ENCODE results near the gene ANKRD11.
A peak's percentile ranks its signal among the peaks of the same experiment; 100 is the strongest.

ANKRD11 gene

GRCh38 chr16:89409161-89409711 lies 81.1 kb downstream of the ANKRD11 start:
- Histone ChIP-seq H3K79me1 (ENCODE audit: low read length) (peaks cover 5% of the 10 kb centered on the region), H3K4ac (ENCODE audit: low read depth, low read length) (no peak overlapping the region), H3K9ac (ENCODE audit: low read length) (no peak overlapping the region), H3K27ac (ENCODE audit: low read depth, low read length) (no peak overlapping the region), H3K27me3 (ENCODE audit: insufficient read depth, low read length, poor library complexity) (no peaks in the 10 kb centered on the region), H2BK120ac (ENCODE audit: low read depth, low read length) (no peak overlapping the region), H3K4me3 (ENCODE audit: low read length) (no peak overlapping the region), H3K56ac (ENCODE audit: low read length) (no peak overlapping the region), H3K4me2 (ENCODE audit: low read length) (no peak overlapping the region), H2BK5ac (ENCODE audit: low read length) (no peak overlapping the region), H2AK5ac (ENCODE audit: low read length) (no peak overlapping the region), H3K36me3 (ENCODE audit: control insufficient read depth, insufficient read depth, low read length) (no peaks in the 10 kb centered on the region), H3K18ac (ENCODE audit: low read length) (no peak overlapping the region), H4K8ac (ENCODE audit: low read depth, low read length) (no peak overlapping the region), H3K23ac (ENCODE audit: low read length) (no peak overlapping the region), H4K5ac (ENCODE audit: low read length) (no peak overlapping the region), H3K4me1 (ENCODE audit: control insufficient read depth, low read depth, low read length) (peaks cover 16% of the 10 kb centered on the region), H2BK15ac (replicated peaks; ENCODE audit: low read depth) (no peak overlapping the region), H3K79me2 (ENCODE audit: control insufficient read depth, insufficient read depth, low read length) (peaks cover 93% of the 10 kb centered on the region)
- WGBS (ENCODE audit: extremely low coverage, insufficient coverage, low lambda C conversion rate): no CpG with 5 or more reads among the region's 13 CpGs
- peak; percentile 85 for DNase-seq

- peaks cover 16% of the 10 kb centered on the region for H3K4me1 ChIP-seq (ENCODE audit: control insufficient read depth, low read depth, low read length)
Measured at GRCh38 chr16:89408315-89408714, 82.0 kb downstream of the ANKRD11 start.

GRCh38 chr16:89407925-89408300 lies 82.4 kb downstream of the ANKRD11 start:
- no peak overlapping the region for H3K56ac ChIP-seq (ENCODE audit: low read length)
- H3K79me1 ChIP-seq (ENCODE audit: low read length): peaks cover 6% of the 10 kb centered on the region
- no peak for DNase-seq
- no peak overlapping the region for H4K5ac ChIP-seq (ENCODE audit: low read length)
- H2BK120ac ChIP-seq (ENCODE audit: low read depth, low read length): no peak overlapping the region
- H3K27me3 ChIP-seq (ENCODE audit: insufficient read depth, low read length, poor library complexity): no peaks in the 10 kb centered on the region
- H3K23ac ChIP-seq (ENCODE audit: low read length): no peak overlapping the region
- H2BK5ac ChIP-seq (ENCODE audit: low read length): no peak overlapping the region
- no peak overlapping the region for H3K27ac ChIP-seq (ENCODE audit: low read depth, low read length)
- H3K4me3 ChIP-seq (ENCODE audit: low read length): no peak overlapping the region
- H3K4me1 ChIP-seq (ENCODE audit: control insufficient read depth, low read depth, low read length): peaks cover 16% of the 10 kb centered on the region
- no peaks in the 10 kb centered on the region for H3K36me3 ChIP-seq (ENCODE audit: control insufficient read depth, insufficient read depth, low read length)
- H3K4ac ChIP-seq (ENCODE audit: low read depth, low read length): no peak overlapping the region
- H3K9ac ChIP-seq (ENCODE audit: low read length): no peak overlapping the region
- peaks cover 94% of the 10 kb centered on the region for H3K79me2 ChIP-seq (ENCODE audit: control insufficient read depth, insufficient read depth, low read length)
- H2AK5ac ChIP-seq (ENCODE audit: low read length): no peak overlapping the region
- no peak overlapping the region for H3K18ac ChIP-seq (ENCODE audit: low read length)
- H2BK15ac ChIP-seq (replicated peaks; ENCODE audit: low read depth): no peak overlapping the region
- no peak overlapping the region for H4K8ac ChIP-seq (ENCODE audit: low read depth, low read length)
- H3K4me2 ChIP-seq (ENCODE audit: low read length): no peak overlapping the region
- whole genome bisulfite sequencing (ENCODE audit: extremely low coverage, insufficient coverage, low lambda C conversion rate): no CpG with 5 or more reads among the region's 5 CpGs

More at GRCh38 chr16:89408315-89408714, 82.0 kb downstream of the ANKRD11 start:
- H4K5ac ChIP-seq (ENCODE audit: low read length): no peak overlapping the region
- no peaks in the 10 kb centered on the region for H3K36me3 ChIP-seq (ENCODE audit: control insufficient read depth, insufficient read depth, low read length)
- no peak overlapping the region for H3K23ac ChIP-seq (ENCODE audit: low read length)
- no peak overlapping the region for H2BK5ac ChIP-seq (ENCODE audit: low read length)
- no peak overlapping the region for H2BK120ac ChIP-seq (ENCODE audit: low read depth, low read length)
- H3K27me3 ChIP-seq (ENCODE audit: insufficient read depth, low read length, poor library complexity): no peaks in the 10 kb centered on the region
- peaks cover 93% of the 10 kb centered on the region for H3K79me2 ChIP-seq (ENCODE audit: control insufficient read depth, insufficient read depth, low read length)
- no peak overlapping the region for H3K18ac ChIP-seq (ENCODE audit: low read length)
- no peak overlapping the region for H4K8ac ChIP-seq (ENCODE audit: low read depth, low read length)
- peak overlapping the region; percentile 12 for H3K56ac ChIP-seq (ENCODE audit: low read length)
- no peak overlapping the region for H3K4ac ChIP-seq (ENCODE audit: low read depth, low read length)
- no peak overlapping the region for H3K27ac ChIP-seq (ENCODE audit: low read depth, low read length)
- H2AK5ac ChIP-seq (ENCODE audit: low read length): no peak overlapping the region
- no peak overlapping the region for H3K4me2 ChIP-seq (ENCODE audit: low read length)
- peaks cover 5% of the 10 kb centered on the region for H3K79me1 ChIP-seq (ENCODE audit: low read length)
- H3K4me3 ChIP-seq (ENCODE audit: low read length): no peak overlapping the region
- DNase-seq: no peak
- no peak overlapping the region for H2BK15ac ChIP-seq (replicated peaks; ENCODE audit: low read depth)
- WGBS (ENCODE audit: extremely low coverage, insufficient coverage, low lambda C conversion rate): no CpG with 5 or more reads among the region's 12 CpGs
- H3K9ac ChIP-seq (ENCODE audit: low read length): no peak overlapping the region

- H3K18ac ChIP-seq (ENCODE audit: low read length): no peak overlapping the region
- no peak overlapping the region for H3K23ac ChIP-seq (ENCODE audit: low read length)
- H3K4me3 ChIP-seq (ENCODE audit: low read length): no peak overlapping the region
- H3K36me3 ChIP-seq (ENCODE audit: control insufficient read depth, insufficient read depth, low read length): no peaks in the 10 kb centered on the region
- peak overlapping the region; percentile 58 for H3K56ac ChIP-seq (ENCODE audit: low read length)
- H3K27ac ChIP-seq (ENCODE audit: low read depth, low read length): peak overlapping the region; percentile 7
- no peaks in the 10 kb centered on the region for H3K27me3 ChIP-seq (ENCODE audit: insufficient read depth, low read length, poor library complexity)
- no peak overlapping the region for H3K4me2 ChIP-seq (ENCODE audit: low read length)
- H4K8ac ChIP-seq (ENCODE audit: low read depth, low read length): no peak overlapping the region
- H2AK5ac ChIP-seq (ENCODE audit: low read length): no peak overlapping the region
- no peak overlapping the region for H3K9ac ChIP-seq (ENCODE audit: low read length)
- no peak overlapping the region for H2BK15ac ChIP-seq (replicated peaks; ENCODE audit: low read depth)
- WGBS (ENCODE audit: extremely low coverage, insufficient coverage, low lambda C conversion rate): 100% methylated on average over 1 of the region's 17 CpGs
- peaks cover 6% of the 10 kb centered on the region for H3K79me1 ChIP-seq (ENCODE audit: low read length)
- peaks cover 94% of the 10 kb centered on the region for H3K79me2 ChIP-seq (ENCODE audit: control insufficient read depth, insufficient read depth, low read length)
- peaks cover 16% of the 10 kb centered on the region for H3K4me1 ChIP-seq (ENCODE audit: control insufficient read depth, low read depth, low read length)
- no peak overlapping the region for H4K5ac ChIP-seq (ENCODE audit: low read length)
- H3K4ac ChIP-seq (ENCODE audit: low read depth, low read length): no peak overlapping the region
- H2BK120ac ChIP-seq (ENCODE audit: low read depth, low read length): no peak overlapping the region
- peak; percentile 44 for DNase-seq
- no peak overlapping the region for H2BK5ac ChIP-seq (ENCODE audit: low read length)
Measured at GRCh38 chr16:89407282-89407924, 83.0 kb downstream of the ANKRD11 start.

GRCh38 chr16:89406277-89406888 lies 84.0 kb downstream of the ANKRD11 start:
- H3K4me3 ChIP-seq (ENCODE audit: low read length): no peak overlapping the region
- H3K23ac ChIP-seq (ENCODE audit: low read length): no peak overlapping the region
- H3K27ac ChIP-seq (ENCODE audit: low read depth, low read length): peak overlapping the region; percentile 4
- no peak overlapping the region for H2BK5ac ChIP-seq (ENCODE audit: low read length)
- peaks cover 12% of the 10 kb centered on the region for H3K79me1 ChIP-seq (ENCODE audit: low read length)
- H3K4me1 ChIP-seq (ENCODE audit: control insufficient read depth, low read depth, low read length): peaks cover 16% of the 10 kb centered on the region
- H3K4me2 ChIP-seq (ENCODE audit: low read length): no peak overlapping the region
- no peaks in the 10 kb centered on the region for H3K27me3 ChIP-seq (ENCODE audit: insufficient read depth, low read length, poor library complexity)
- H3K18ac ChIP-seq (ENCODE audit: low read length): no peak overlapping the region
- no peak overlapping the region for H2AK5ac ChIP-seq (ENCODE audit: low read length)
- WGBS (ENCODE audit: extremely low coverage, insufficient coverage, low lambda C conversion rate): no CpG with 5 or more reads among the region's 22 CpGs
- no peak overlapping the region for H4K5ac ChIP-seq (ENCODE audit: low read length)
- H3K9ac ChIP-seq (ENCODE audit: low read length): peak overlapping the region; percentile 2
- no peak overlapping the region for H4K8ac ChIP-seq (ENCODE audit: low read depth, low read length)
- DNase-seq: no peak
- H2BK15ac ChIP-seq (replicated peaks; ENCODE audit: low read depth): no peak overlapping the region
- no peaks in the 10 kb centered on the region for H3K36me3 ChIP-seq (ENCODE audit: control insufficient read depth, insufficient read depth, low read length)
- peak overlapping the region; percentile 45 for H3K56ac ChIP-seq (ENCODE audit: low read length)
- H3K79me2 ChIP-seq (ENCODE audit: control insufficient read depth, insufficient read depth, low read length): peaks cover 95% of the 10 kb centered on the region
- no peak overlapping the region for H3K4ac ChIP-seq (ENCODE audit: low read depth, low read length)
- H2BK120ac ChIP-seq (ENCODE audit: low read depth, low read length): no peak overlapping the region
